Thyroid gland (tissue), 4 donors: Measurements from ENCODE around the gene BCL2. TPM values are rescaled to one million over a fixed set of nuclear protein-coding genes. Genes with fewer than 3 reads are reported as not detected.

Experiments
- DNase-seq, 2 donors: peaks; one replicate each; pipeline ENCODE4 v3.0.0-alpha.2; 2019
- H3K27ac ChIP-seq, 3 donors: fragments of 200-600 bp; sonication (generic); 1 replicate in 2 of 3; 2 replicates in 1 of 3; pipeline ENCODE4 v1.5.1; 2016 to 2019; ENCODE audit warnings: mild to moderate bottlenecking in 1 of 3, moderate library complexity in 1 of 3
- H3K27me3 ChIP-seq: fragments of 200-600 bp; sonication (generic); one replicate; pipeline ENCODE4 v1.5.1; 2019
- H3K36me3 ChIP-seq, 2 donors: fragments of 200-600 bp; sonication (generic); one replicate each; pipeline ENCODE4 v1.5.1; 2016 to 2019
- H3K4me1 ChIP-seq, 2 donors: fragments of 200-600 bp; sonication (generic); one replicate each; pipeline ENCODE4 v1.5.1; 2017 to 2019
- H3K4me3 ChIP-seq, 3 donors: fragments of 200-600 bp; sonication (generic); replicated peaks in 1 of 3; 1 replicate in 2 of 3; 2 replicates in 1 of 3; pipeline ENCODE4 v1.5.1; 2016; ENCODE audit warnings: mild to moderate bottlenecking in 1 of 3
- H3K9me3 ChIP-seq: fragments of 200-600 bp; sonication (generic); one replicate; pipeline ENCODE4 v1.5.1; 2017
- POLR2A ChIP-seq, 2 donors: fragments of 450-650 bp; IDR thresholded peaks; one replicate each; pipeline ENCODE4 v1.6.1; 2017; ENCODE audit warnings: antibody characterized with exemption in 2 of 2, mild to moderate bottlenecking in 2 of 2, moderate library complexity in 1 of 2
- WGBS, 2 donors: methylation state at CpG; one replicate each; pipeline ENCODE4 v1.1.5; 2017; 5-methylcytosine and 5-hydroxymethylcytosine counted together
- intact Hi-C: fragments of 100-400 bp; cut with DNase I; formaldehyde crosslinking; loops from one replicate; pipeline ENCODE4 v1.15.1; 2023
- total RNA-seq, 4 donors: library from RNA; depleted of rRNA; stranded (reverse); fragments of >200 nt; gene quantifications; one replicate each; pipeline ENCODE4 v1.2.3, GENCODE V29; 2016
- TF ChIP-seq, protein P1 (sequence below), 6 experiments: fragments of 200-600 bp in 3 of 6; fragments of 450-650 bp in 3 of 6; sonication (generic) in 3 of 6; IDR thresholded peaks; one replicate each; pipeline ENCODE4 v1.5.1; 2016 to 2019; ENCODE audit warnings: antibody characterized with exemption in 6 of 6, mild to moderate bottlenecking in 2 of 6, inconsistent platforms in 1 of 6, moderate library complexity in 1 of 6

BCL2 gene
- total RNA-seq, 4 donors from 2014 or later, result 108 to 163 (median 115) TPM

DNA sequence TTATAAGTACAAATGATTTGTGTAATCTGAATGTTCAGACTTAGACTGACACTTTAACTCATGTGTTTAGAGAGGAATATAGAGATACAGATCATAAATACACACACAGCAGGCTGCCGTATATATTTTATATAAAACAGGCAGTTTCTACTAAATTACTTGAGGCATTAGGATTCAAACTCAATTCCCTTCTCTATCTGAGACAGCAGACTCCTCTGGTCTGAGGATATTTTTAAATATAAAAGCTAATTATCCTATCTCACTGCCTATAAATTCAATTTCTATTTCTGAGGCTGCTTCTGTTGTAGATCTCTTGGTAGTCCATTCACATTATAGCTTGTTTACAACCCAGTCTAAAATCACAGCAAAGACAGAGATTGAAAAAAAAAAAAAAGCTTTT lies 46.9 kb downstream of the BCL2 start:
- Histone ChIP-seq H3K9me3 (no peaks in the 10 kb centered on the region), H3K4me3 (no peak overlapping the region), H3K27ac (peak overlapping the region in 2 of 3 donors; percentile 10 to 21), H3K36me3 (no peaks in the 10 kb centered on the region), H3K27me3 (no peaks in the 10 kb centered on the region), H3K4me1 (peaks cover 21 to 42% of the 10 kb centered on the region in 2 donors)
- 84 to 89% methylated on average over 1 of the region's 1 CpG for WGBS, 2 donors
- intact Hi-C loops, result no loop called here
- TF ChIP-seq, protein P1, sequence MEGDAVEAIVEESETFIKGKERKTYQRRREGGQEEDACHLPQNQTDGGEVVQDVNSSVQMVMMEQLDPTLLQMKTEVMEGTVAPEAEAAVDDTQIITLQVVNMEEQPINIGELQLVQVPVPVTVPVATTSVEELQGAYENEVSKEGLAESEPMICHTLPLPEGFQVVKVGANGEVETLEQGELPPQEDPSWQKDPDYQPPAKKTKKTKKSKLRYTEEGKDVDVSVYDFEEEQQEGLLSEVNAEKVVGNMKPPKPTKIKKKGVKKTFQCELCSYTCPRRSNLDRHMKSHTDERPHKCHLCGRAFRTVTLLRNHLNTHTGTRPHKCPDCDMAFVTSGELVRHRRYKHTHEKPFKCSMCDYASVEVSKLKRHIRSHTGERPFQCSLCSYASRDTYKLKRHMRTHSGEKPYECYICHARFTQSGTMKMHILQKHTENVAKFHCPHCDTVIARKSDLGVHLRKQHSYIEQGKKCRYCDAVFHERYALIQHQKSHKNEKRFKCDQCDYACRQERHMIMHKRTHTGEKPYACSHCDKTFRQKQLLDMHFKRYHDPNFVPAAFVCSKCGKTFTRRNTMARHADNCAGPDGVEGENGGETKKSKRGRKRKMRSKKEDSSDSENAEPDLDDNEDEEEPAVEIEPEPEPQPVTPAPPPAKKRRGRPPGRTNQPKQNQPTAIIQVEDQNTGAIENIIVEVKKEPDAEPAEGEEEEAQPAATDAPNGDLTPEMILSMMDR (IDR thresholded peaks at IDR 0.05), result no peak
- TF ChIP-seq POLR2A (IDR thresholded peaks at IDR 0.05), result no peak
- DNase-seq, result no peak

DNA sequence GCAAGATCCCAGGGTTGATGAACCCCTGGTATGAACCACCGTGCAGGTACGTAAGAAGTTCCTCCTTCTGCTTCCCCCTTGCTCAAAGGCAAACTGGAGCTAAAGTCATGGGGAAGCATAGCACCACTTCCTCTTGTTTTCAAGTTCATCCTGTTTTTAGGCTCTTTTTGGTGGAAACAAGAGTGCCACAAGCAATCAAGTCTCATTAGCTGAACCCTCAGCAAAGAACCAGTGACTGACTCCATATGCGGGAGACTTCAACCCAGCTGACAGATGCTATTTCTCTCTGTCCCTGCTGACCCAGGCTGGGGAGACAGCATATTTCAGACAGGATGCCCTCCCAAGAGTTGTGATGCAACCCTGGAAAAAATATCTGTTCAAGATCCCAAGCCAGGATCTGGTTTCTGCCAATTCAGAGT lies 47.7 kb downstream of the BCL2 start:
- Histone ChIP-seq H3K27me3 (no peaks in the 10 kb centered on the region), H3K36me3 (no peaks in the 10 kb centered on the region), H3K4me3 (no peak overlapping the region), H3K4me1 (peaks cover 29 to 49% of the 10 kb centered on the region in 2 donors), H3K27ac (peak overlapping the region in 2 of 3 donors; percentile 10 to 30), H3K9me3 (no peaks in the 10 kb centered on the region)
- intact Hi-C loops, result no loop called here
- no peak for DNase-seq
- WGBS, 2 donors, result 75 to 80% methylated on average over 3 of the region's 3 CpGs
- TF ChIP-seq POLR2A (IDR thresholded peaks at IDR 0.05), result no peak
- TF ChIP-seq, protein P1 (IDR thresholded peaks at IDR 0.05), result no peak

DNA sequence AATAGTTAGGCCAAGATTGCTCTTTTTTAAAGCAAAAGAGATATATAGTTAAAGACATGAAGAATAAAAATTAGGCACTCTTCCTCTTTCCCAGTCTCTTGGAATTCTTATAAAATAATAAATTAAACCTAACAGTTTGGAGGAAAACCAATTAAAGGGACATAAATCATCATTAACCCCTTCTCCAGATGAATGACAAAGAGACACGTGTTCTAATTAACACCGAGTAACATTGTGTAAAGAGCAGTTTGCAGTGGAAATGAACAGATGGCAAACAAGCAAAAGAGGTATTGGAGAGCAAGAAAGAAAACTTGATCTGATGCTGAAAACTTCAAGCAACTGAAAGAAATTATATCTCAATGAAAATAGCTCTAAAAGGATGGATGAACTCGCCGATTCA lies 48.4 kb downstream of the BCL2 start:
- no peak for DNase-seq
- peaks cover 35 to 56% of the 10 kb centered on the region in 2 donors for H3K4me1 ChIP-seq
- no peaks in the 10 kb centered on the region for H3K27me3 ChIP-seq
- intact Hi-C loops, result no loop called here
- 91 to 92% methylated on average over 4 of the region's 4 CpGs for WGBS, 2 donors
- H3K4me3 ChIP-seq, result no peak overlapping the region
- H3K36me3 ChIP-seq, result no peaks in the 10 kb centered on the region
- H3K9me3 ChIP-seq, result no peaks in the 10 kb centered on the region
- no peak overlapping the region for H3K27ac ChIP-seq
- no peak for TF ChIP-seq POLR2A (IDR thresholded peaks at IDR 0.05)
- TF ChIP-seq, protein P1 (IDR thresholded peaks at IDR 0.05), result no peak

DNA sequence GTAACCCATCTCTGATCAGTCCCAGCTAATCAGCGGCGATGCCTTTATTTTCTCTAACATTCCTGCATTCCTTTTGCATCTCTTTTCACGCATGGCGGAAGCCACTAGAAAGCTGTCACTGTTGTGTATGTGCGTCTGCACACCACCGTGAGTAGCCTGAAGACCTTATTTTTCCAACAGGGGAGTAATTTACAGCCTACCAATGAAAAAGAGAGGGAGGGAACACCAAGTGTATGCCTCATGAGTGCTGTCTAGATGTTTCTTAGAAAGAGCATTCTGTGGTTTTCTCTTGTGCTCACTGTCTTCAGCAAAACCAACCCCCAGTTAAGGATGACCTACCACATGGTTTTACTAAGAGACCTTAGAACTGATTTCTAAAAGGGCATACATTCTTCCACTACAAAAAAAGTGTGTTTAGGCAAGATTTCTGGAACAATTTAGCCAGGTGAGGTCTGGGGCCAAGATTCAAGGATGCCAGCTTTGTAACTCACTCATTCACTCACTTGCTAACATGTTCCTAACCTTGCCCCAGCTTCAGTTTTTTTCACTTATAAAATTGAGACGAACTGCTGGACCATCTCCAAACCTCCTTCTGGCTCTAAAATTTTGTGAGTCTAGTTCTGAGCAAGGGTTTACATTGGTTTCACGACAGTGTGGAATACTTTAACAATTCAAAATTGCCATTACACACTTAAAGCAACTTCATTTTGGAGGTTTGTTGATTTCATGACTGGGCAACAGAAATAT lies 51.4 kb downstream of the BCL2 start:
- Histone ChIP-seq H3K27ac (peak overlapping the region; percentile 73 to 81 (median 75)), H3K4me3 (no peak overlapping the region), H3K36me3 (no peaks in the 10 kb centered on the region), H3K4me1 (peaks cover 53 to 70% of the 10 kb centered on the region in 2 donors), H3K27me3 (no peaks in the 10 kb centered on the region), H3K9me3 (no peaks in the 10 kb centered on the region)
- DNase-seq, result peak; percentile 53 to 62
- intact Hi-C loops, result no loop called here
- WGBS, 2 donors, result 30 to 42% methylated on average over 8 of the region's 8 CpGs
- peak in 1 of 2 donors; percentile 46 for TF ChIP-seq POLR2A (IDR thresholded peaks at IDR 0.05)
- TF ChIP-seq, protein P1 (IDR thresholded peaks at IDR 0.05), result no peak
